ENCODE results near the gene CEP83. TPM values are rescaled to one million over a fixed set of nuclear protein-coding genes. Genes with fewer than 3 reads are reported as not detected.

Gene CEP83
- total and polyA plus RNA-seq, 2 donors (not counting 1 experiment from before 2014, with no cell fraction given), result 4.0 to 24.8 TPM

DNA sequence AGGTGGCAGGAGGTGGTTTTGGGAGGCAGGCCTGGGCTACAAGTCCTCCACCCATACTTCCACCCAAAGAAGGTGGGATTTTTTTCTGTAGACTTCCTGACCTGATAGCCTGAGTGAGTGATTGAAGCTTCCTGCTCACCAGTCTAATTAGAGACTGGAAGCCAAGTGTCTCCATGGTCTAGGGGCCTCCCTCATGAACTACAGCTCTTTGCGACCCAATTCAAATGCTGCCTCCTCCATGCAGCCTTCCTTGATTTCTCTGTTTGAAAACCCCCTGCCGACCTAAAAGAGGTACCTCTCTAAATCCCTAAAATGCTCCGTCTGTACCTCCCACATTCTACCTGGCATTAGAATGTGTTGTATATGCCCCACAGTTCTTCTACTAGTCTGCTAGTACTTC, 186.4 kb downstream of the CEP83 start:
- Histone ChIP-seq H3K27me3 (replicated peaks in 1 of 4; ENCODE audit: control extremely low read depth in 1 of 4, control insufficient read depth in 3 of 4, insufficient read depth in 4 of 4, low read length in 3 of 4) (no peaks in the 10 kb centered on the region), H3K36me3 (replicated peaks in 1 of 2; ENCODE audit: control extremely low read depth in 1 of 2, control insufficient read depth in 1 of 2, extremely low read depth in 1 of 2, insufficient read depth in 2 of 2, low read length in 1 of 2) (peaks cover 0 to 19% of the 10 kb centered on the region in 2 experiments), H3K4me1 (ENCODE audit: control insufficient read depth in 2 of 2, insufficient read depth in 2 of 2, low read length in 2 of 2) (peaks cover 6 to 13% of the 10 kb centered on the region in 2 donors), H3K4me2 (replicated peaks; ENCODE audit: low read depth, low read length, poor library complexity, severe bottlenecking) (no peak overlapping the region), H4K20me1 (ENCODE audit: control insufficient read depth, insufficient read depth, low read length, poor library complexity, severe bottlenecking) (no peaks in the 10 kb centered on the region), H2AFZ (ENCODE audit: insufficient read depth, low read depth, low read length, poor library complexity, severe bottlenecking) (no peak overlapping the region), H3K9ac (ENCODE audit: low read length) (no peak overlapping the region), H3K27ac (ENCODE audit: low read length in 2 of 2) (no peak overlapping the region), H3K9me3 (ENCODE audit: control extremely low read depth in 1 of 3, control insufficient read depth in 2 of 3, insufficient read depth in 1 of 3, low read length in 2 of 3) (peaks cover 0 to 4% (median 0%) of the 10 kb centered on the region in 3 donors), H3K79me2 (ENCODE audit: control insufficient read depth, insufficient read depth, low read length) (peaks cover 3% of the 10 kb centered on the region), H3K4me3 (ENCODE audit: control extremely low read depth in 1 of 5, extremely low read depth in 1 of 5, insufficient read depth in 1 of 5, low read depth in 2 of 5, low read length in 4 of 5) (no peak overlapping the region)
- Mint-ChIP-seq H3K27ac (no peak overlapping the region), H3K4me3 (no peak overlapping the region), H3K9me3 (ENCODE audit: insufficient read depth) (no peaks in the 10 kb centered on the region), H3K4me1 (peaks cover 27% of the 10 kb centered on the region), H3K27me3 (no peaks in the 10 kb centered on the region)
- ChIA-PET CTCF (interaction anchor here (0.6 kb wide), 1 partner anchor 891 kb away, joined by 3 read pairs; no protein-coding TSS in a partner anchor), POLR2A (interaction anchor here (0.5 to 0.6 kb wide), 5 partner anchors 10 to 346 kb away, joined by 3 to 10 read pairs (median 9); no protein-coding TSS in a partner anchor)
- intact Hi-C loops (cut with micrococcal nuclease), result no loop called here
- no CpG with 5 or more reads among the region's 3 CpGs for WGBS (ENCODE audit: insufficient coverage)
- ATAC-seq (ENCODE audit: low read depth) (no peak), DNase-seq (no peak)
- no peak for TF ChIP-seq EZH2 (IDR thresholded peaks at IDR 0.05; ENCODE audit: borderline replicate concordance, insufficient read depth, low read depth, low read length, poor library complexity, severe bottlenecking)
- TF ChIP-seq, protein P1, sequence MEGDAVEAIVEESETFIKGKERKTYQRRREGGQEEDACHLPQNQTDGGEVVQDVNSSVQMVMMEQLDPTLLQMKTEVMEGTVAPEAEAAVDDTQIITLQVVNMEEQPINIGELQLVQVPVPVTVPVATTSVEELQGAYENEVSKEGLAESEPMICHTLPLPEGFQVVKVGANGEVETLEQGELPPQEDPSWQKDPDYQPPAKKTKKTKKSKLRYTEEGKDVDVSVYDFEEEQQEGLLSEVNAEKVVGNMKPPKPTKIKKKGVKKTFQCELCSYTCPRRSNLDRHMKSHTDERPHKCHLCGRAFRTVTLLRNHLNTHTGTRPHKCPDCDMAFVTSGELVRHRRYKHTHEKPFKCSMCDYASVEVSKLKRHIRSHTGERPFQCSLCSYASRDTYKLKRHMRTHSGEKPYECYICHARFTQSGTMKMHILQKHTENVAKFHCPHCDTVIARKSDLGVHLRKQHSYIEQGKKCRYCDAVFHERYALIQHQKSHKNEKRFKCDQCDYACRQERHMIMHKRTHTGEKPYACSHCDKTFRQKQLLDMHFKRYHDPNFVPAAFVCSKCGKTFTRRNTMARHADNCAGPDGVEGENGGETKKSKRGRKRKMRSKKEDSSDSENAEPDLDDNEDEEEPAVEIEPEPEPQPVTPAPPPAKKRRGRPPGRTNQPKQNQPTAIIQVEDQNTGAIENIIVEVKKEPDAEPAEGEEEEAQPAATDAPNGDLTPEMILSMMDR (IDR thresholded peaks at IDR 0.05), result no peak

DNA sequence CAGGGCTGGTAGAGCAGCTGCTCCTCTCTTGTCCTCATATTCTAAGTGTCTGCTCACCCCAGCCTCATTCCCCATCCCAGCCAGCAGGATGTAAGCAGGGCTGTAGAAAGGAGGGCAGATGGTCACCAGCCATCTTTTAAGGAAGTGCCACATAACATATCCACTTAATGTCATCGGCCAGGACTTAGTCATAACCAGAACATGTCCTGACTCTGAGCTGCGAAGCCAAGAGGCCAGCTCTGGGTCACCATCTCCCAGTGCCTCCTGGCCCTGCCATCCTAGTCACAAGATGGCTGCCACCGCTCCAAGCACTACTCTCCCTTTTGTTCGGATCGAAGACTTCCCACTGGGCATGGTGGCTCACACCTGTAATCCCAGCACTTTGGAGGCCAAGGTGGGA, 187.4 kb downstream of the CEP83 start:
- Histone ChIP-seq H3K4me2 (replicated peaks; ENCODE audit: low read depth, low read length, poor library complexity, severe bottlenecking) (no peak overlapping the region), H3K4me1 (ENCODE audit: control insufficient read depth in 2 of 2, insufficient read depth in 2 of 2, low read length in 2 of 2) (peaks cover 15 to 23% of the 10 kb centered on the region in 2 donors), H3K9me3 (ENCODE audit: control extremely low read depth in 1 of 3, control insufficient read depth in 2 of 3, insufficient read depth in 1 of 3, low read length in 2 of 3) (peaks cover 0 to 4% (median 0%) of the 10 kb centered on the region in 3 donors), H3K79me2 (ENCODE audit: control insufficient read depth, insufficient read depth, low read length) (peaks cover 3% of the 10 kb centered on the region), H3K9ac (ENCODE audit: low read length) (no peak overlapping the region), H3K27ac (ENCODE audit: low read length in 2 of 2) (no peak overlapping the region), H3K4me3 (ENCODE audit: control extremely low read depth in 1 of 5, extremely low read depth in 1 of 5, insufficient read depth in 1 of 5, low read depth in 2 of 5, low read length in 4 of 5) (no peak overlapping the region), H3K36me3 (replicated peaks in 1 of 2; ENCODE audit: control extremely low read depth in 1 of 2, control insufficient read depth in 1 of 2, extremely low read depth in 1 of 2, insufficient read depth in 2 of 2, low read length in 1 of 2) (peaks cover 0 to 17% of the 10 kb centered on the region in 2 experiments), H2AFZ (ENCODE audit: insufficient read depth, low read depth, low read length, poor library complexity, severe bottlenecking) (no peak overlapping the region), H4K20me1 (ENCODE audit: control insufficient read depth, insufficient read depth, low read length, poor library complexity, severe bottlenecking) (no peaks in the 10 kb centered on the region), H3K27me3 (replicated peaks in 1 of 4; ENCODE audit: control extremely low read depth in 1 of 4, control insufficient read depth in 3 of 4, insufficient read depth in 4 of 4, low read length in 3 of 4) (no peaks in the 10 kb centered on the region)
- Mint-ChIP-seq H3K4me3 (no peak overlapping the region), H3K4me1 (peaks cover 37% of the 10 kb centered on the region), H3K9me3 (ENCODE audit: insufficient read depth) (no peaks in the 10 kb centered on the region), H3K27ac (peak overlapping the region; percentile 44), H3K27me3 (no peaks in the 10 kb centered on the region)
- intact Hi-C loops (cut with micrococcal nuclease), result no loop called here
- DNase-seq, result no peak
- TF ChIP-seq EZH2 (IDR thresholded peaks at IDR 0.05; ENCODE audit: borderline replicate concordance, insufficient read depth, low read depth, low read length, poor library complexity, severe bottlenecking), result no peak
- TF ChIP-seq, protein P1 (IDR thresholded peaks at IDR 0.05), result no peak
- 85% methylated on average over 5 of the region's 5 CpGs for WGBS (ENCODE audit: insufficient coverage)
- no peak for ATAC-seq (ENCODE audit: low read depth)
- ChIA-PET CTCF (interaction anchor here (1.1 kb wide), 1 partner anchor 10 kb away, joined by 3 read pairs; no protein-coding TSS in a partner anchor), POLR2A (no interaction called here)
